PC-9 (cell line): ENCODE measurements around the gene INHBB.

ENCODE experiments used
- CTCF ChIP-seq: fragments of 200-600 bp; sonication (generic); conservative IDR thresholded peaks from 2 replicates; pipeline ENCODE4 v1.6.1; 2017; ENCODE audit warnings: mixed run types, antibody characterized with exemption, mild to moderate bottlenecking, moderate library complexity
- EZH2 ChIP-seq: fragments of 200-600 bp; sonication (generic); IDR thresholded peaks from 2 replicates; pipeline ENCODE4 v1.8.0; 2017; ENCODE audit warnings: antibody characterized with exemption, low read depth

DNA sequence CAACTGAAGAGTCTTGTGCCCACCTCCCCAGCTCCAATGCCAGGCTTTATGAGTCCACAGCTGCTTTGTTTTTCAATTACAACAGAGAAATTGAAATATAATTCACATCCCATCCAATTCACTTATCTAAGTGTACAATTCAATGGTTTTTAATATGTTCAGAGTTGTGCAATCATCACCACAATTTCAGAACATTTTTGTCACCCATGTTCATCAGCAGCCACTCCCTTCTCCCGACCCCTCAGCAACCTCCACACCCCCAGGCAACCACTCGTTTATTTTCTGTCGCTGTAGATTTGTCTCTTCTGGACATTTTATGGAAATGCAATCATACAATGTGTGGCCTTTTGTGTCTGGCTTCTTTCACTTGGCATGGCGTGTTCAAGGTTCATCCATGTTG is 23.3 kb downstream of the INHBB start:
- no peak for TF ChIP-seq CTCF
- no peak for TF ChIP-seq EZH2
